Stimulated activated CD4-positive, alpha-beta T cell treated with anti-CD3 and anti-CD28 coated beads, Interleukin-4, amount 100 ng/mL, for 48 hours (primary cell): ENCODE data around the gene SMC5.
"Not testable (repeated sequence)": the region's sequence is repeated elsewhere in the genome, so short reads cannot be mapped to it uniquely, and the experiment has no call there.

Source experiments
- DNase-seq, 2 donors: peaks; one replicate each; pipeline ENCODE4 v3.0.0-alpha.2; 2020; ENCODE audit warnings: low read depth in 2 of 2

Gene SMC5

DNA sequence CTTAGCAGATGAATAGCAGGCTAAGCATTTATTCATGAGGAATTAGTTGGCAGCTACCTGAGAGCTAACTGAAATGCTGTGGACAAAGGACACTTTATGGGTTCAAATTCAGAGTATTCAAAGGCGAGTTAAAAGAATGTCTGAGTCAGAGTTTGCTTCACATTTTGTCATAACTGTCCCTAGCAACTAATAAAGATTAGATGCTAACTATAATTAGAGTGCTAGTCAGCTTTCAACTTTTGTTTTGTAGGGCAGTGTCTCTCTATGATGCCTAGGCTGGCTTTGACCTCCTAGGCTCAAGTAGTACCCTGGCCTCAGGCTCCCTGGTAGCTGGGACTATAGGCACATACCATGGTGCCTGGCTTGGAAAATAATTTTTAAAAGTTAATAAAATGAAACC is 4.6 kb downstream of the SMC5 start:
- no peak for DNase-seq

DNA sequence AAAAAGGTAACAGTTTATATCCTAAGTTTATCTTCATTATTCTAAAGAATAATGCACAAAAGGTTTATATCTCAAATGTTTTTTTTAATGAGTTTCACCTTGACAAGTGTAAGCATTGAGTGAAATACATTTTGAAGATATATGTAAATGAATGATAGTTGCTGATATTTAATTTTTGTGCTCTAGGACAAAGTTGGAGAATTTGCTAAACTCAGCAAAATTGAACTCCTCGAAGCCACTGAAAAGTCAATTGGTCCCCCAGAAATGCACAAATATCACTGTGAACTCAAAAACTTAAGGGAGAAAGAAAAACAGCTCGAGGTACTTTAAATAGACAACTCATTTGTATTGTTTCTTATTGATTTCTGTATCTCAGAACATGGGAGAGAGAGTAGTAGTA is 19.5 kb downstream of the SMC5 start:
- DNase-seq, result no peak

DNA sequence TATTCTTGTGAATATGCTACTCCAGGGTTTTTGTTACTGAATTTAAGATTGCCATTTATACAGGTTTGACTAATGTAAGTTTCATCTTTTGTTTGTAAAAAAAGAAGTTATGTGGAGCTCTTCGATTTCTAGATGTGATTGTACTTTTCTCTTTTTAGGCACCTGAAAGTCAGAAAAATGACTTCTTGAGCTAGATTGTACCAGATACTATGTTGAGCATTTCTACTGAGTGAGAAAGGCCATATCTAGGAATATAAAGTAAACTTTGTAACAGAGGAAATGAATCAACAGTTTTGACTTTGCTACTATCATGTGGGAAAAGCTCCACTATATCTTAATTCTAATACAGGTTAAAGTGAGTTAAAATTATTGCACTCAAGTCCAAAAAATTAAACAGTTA is 25.1 kb downstream of the SMC5 start:
- DNase-seq, result no peak

DNA sequence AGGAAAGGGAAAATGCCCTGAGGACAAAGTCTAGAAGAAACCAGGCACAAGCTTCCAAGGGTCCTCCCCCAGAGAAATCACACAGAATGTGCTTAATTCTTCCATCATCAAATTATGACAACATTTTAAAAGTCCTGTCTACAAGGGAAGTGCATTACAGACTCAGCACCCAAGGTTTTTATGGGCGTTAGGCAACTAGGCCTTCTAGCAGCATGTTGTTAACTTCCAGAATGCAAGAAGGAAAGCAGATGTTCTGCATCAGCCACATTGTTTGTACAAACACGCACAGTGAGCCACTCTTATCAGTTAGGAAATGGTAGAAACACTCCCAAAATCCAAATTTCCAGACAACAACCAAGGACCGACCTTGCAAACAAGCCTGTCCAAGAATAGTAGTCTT is 26.5 kb downstream of the SMC5 start:
- DNase-seq, result no peak

- DNase-seq, result no peak
These were observed 27.3 kb downstream of the SMC5 start for GRCh38 chr9:70285981-70286598.

GRCh38 chr9:70290626-70291025 is 31.8 kb downstream of the SMC5 start:
- DNase-seq, result no peak

DNA sequence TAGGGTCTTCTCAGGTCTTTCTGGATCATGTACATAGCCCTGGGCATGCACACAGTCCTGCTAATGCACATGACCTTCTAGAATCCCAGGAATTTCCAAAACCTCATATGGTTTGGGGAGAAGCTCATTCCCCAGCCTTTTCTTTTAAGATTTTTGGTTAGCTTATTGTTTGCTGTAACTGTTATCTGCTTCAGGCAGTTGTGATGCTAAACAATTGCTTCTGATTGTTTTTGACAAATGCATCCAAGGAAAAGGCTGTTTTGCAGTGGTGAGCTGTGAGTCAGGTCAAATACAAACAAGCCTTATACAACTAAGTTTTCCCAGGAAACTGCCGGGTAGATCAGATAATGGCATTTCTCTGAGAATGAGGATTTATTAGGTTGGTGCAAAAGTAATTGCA is 32.7 kb downstream of the SMC5 start:
- DNase-seq, result no peak

DNA sequence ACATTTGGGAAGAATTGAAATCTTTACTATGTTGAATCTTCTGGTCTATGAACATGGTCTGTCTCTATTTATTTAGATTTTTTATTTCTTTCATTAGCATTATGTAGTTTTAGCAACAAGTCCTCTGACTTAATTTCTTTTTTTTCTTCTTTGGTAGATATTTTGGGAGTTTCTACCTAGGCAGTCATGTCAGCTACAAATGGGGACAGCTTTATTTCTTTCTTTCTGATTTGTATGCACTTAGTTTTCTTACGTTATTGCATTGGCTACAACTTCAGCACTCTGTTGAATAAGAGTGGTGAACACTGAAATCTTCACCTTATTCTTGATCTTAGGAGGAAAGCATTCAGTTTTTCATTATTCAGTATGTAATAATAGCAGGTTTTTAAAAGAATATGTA is 33.5 kb downstream of the SMC5 start:
- DNase-seq, result no peak

- DNase-seq, result no peak
These were observed 34.4 kb downstream of the SMC5 start for GRCh38 chr9:70293214-70293613.

- DNase-seq, result no peak
These were observed 38.4 kb downstream of the SMC5 start for GRCh38 chr9:70297141-70297540.

- DNase-seq, result no peak
These were observed 39.5 kb downstream of the SMC5 start for GRCh38 chr9:70298245-70298771.

DNA sequence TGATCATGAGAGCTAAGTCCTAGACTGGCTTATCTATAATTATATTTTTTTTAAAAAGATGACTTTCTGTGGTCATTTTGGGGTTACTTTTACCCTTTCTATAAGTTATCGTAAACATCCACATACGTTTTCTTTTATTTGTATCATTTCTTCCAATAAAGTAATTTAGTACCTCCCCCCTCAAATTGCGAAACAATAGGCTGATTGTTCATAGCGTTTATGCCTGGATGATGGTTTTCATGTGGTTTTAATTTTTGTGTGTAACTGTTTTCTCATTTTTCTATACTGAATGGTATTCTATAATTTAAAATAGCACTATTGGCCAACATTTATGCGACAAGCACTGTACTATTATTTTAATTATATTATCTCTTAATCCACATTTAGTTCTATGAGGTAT is 44.5 kb downstream of the SMC5 start:
- DNase-seq, result no peak

GRCh38 chr9:70304810-70305209 is 46.0 kb downstream of the SMC5 start:
- no peak for DNase-seq

GRCh38 chr9:70315389-70315788 is 56.6 kb downstream of the SMC5 start:
- no peak for DNase-seq

GRCh38 chr9:70318002-70318401 is 59.2 kb downstream of the SMC5 start:
- DNase-seq, result no peak

GRCh38 chr9:70322096-70322495 is 63.3 kb downstream of the SMC5 start:
- no peak for DNase-seq

DNA sequence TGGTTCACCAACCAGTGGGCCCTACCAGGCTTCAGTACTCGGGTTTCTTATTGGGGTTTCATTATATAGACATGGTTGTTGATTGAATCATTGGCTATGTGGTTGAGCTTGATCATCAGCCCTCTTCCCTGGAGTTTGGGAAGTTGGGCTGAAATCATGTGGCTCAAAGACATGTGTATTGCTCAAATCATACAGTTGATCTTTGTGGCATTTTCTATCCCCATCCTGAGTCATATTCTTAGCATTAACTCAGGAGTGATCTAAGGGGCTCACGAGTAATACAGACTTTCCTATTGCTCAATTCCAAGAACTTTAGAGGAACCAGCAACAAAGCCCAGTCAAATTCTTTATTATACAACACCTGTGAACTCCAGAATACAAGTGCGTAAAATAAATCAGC is 66.2 kb downstream of the SMC5 start:
- no peak for DNase-seq

GRCh38 chr9:70328625-70329024 is 69.8 kb downstream of the SMC5 start:
- not testable (repeated sequence) for DNase-seq

DNA sequence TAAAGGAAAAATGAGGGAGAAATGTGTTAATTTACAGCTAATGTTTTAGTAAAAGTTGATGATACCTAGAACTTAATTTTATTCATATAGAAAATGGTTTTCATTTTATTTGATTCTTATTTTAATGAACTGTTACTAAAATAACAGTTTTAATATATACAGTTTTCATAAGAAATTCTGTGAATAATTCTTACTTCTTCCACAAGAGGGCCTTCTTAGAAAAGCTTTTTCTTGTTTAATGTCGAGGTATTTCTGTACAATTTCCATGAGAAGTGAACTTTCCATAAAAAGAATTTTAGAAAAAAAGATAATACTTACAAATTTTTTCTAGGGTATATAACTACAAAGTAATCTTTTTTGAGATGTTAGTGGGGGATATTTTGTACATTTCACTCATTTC is 81.8 kb downstream of the SMC5 start:
- DNase-seq, result no peak

- no peak for DNase-seq
These were observed 88.3 kb downstream of the SMC5 start for GRCh38 chr9:70347046-70347445.

GRCh38 chr9:70352356-70352755 is 93.6 kb downstream of the SMC5 start:
- DNase-seq, result no peak

DNA sequence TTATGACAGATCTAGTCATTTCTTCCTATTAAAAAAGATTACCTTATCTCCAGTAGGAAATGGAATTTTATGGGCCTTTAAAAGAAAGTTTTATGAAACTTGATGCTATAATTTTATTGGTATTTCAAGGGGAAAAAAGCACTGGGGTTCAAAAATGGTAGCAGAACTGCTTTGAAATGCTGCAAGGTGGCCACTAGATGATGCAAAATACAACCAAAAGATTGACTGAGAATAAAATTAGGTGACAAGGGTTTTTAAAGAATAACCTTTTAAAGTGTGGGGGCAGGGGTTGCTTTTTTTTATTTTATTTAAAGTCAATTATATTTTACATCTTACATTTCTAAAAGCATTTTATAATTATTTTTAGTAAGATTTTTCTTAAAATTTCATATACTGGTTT is 94.0 kb downstream of the SMC5 start:
- no peak for DNase-seq

GRCh38 chr9:70355801-70356200 is 97.0 kb downstream of the SMC5 start:
- DNase-seq, result no peak

DNA sequence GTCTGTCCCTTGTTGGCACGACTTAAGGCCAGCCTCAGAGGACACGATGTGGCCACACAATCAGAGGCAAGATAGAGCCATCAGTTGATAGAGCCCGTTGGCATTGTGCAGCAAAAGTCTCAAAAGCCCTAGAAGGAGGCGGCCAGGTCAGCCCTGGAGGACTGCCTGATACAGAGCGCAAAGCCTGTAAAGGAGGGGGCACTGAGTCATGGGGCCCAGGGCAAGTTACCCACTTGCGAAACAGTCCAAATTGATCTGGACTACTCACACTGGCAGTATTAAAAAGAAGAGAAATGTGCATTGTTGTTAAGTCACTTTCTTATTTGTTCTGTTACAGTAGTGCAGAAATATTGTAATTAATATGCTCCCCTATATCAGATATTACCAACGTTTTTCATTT is 104.2 kb downstream of the SMC5 start:
- no peak for DNase-seq
